ENCODE data around the gene TRIM72. TPM values are rescaled to one million over a fixed set of nuclear protein-coding genes. Genes with fewer than 3 reads are reported as not detected.

Gene TRIM72
- total and polyA plus RNA-seq, 2 donors (not counting 3 experiments of a cell fraction or from before 2014, with no cell fraction given) = not detected

GRCh38 chr16:31182391-31182790 lies 31.5 kb upstream of the TRIM72 start:
- peaks cover 36 to 39% of the 10 kb centered on the region in 2 experiments for H3K36me3 ChIP-seq (ENCODE audit: control insufficient read depth in 2 of 2, extremely low read depth in 1 of 2, insufficient read depth in 2 of 2, low read length in 2 of 2)
- no peaks in the 10 kb centered on the region for H3K9me1 ChIP-seq (replicated peaks; ENCODE audit: control insufficient read depth, extremely low read depth, insufficient read depth, low read length)
- H3K4me2 ChIP-seq (ENCODE audit: insufficient read depth, low read length) = peak overlapping the region; percentile 99
- H3K79me2 ChIP-seq (ENCODE audit: control insufficient read depth, insufficient read depth, low read length) = peaks cover 72% of the 10 kb centered on the region
- ChIA-PET CTCF (interaction anchor here (1.0 to 1.3 kb wide), 3 partner anchors 40 to 260 kb away, joined by 3 to 4 read pairs (median 4); partner anchors contain the start of gene ZNF843), POLR2A (interaction anchor here (0.7 to 1.4 kb wide), 2 partner anchors 10 to 240 kb away, joined by 3 to 5 read pairs; no protein-coding TSS in a partner anchor)
- TF ChIP-seq EZH2 (IDR thresholded peaks at IDR 0.05; ENCODE audit: borderline replicate concordance, low read depth, low read length, severe bottlenecking) (no peak), POLR2A (IDR thresholded peaks at IDR 0.05; ENCODE audit: low read depth, low read length) (no peak), FOS (IDR thresholded peaks at IDR 0.05; ENCODE audit: borderline replicate concordance, insufficient read depth, low read length) (no peak), JUN (IDR thresholded peaks at IDR 0.05; ENCODE audit: borderline replicate concordance, insufficient read depth, insufficient read length, low read depth) (no peak), GATA2 (IDR thresholded peaks at IDR 0.05; ENCODE audit: insufficient read depth, insufficient read length, low read depth, low read length) (no peak), POLR2AphosphoS5 (IDR thresholded peaks at IDR 0.05; ENCODE audit: insufficient read depth, low read depth, low read length) (no peak), MYC (IDR thresholded peaks at IDR 0.05; ENCODE audit: low read depth, low read length) (no peak)
- TF ChIP-seq, protein P1, sequence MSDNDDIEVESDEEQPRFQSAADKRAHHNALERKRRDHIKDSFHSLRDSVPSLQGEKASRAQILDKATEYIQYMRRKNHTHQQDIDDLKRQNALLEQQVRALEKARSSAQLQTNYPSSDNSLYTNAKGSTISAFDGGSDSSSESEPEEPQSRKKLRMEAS (IDR thresholded peaks at IDR 0.05; ENCODE audit: insufficient read depth, insufficient read length) = no peak
- TF ChIP-seq, protein P2, sequence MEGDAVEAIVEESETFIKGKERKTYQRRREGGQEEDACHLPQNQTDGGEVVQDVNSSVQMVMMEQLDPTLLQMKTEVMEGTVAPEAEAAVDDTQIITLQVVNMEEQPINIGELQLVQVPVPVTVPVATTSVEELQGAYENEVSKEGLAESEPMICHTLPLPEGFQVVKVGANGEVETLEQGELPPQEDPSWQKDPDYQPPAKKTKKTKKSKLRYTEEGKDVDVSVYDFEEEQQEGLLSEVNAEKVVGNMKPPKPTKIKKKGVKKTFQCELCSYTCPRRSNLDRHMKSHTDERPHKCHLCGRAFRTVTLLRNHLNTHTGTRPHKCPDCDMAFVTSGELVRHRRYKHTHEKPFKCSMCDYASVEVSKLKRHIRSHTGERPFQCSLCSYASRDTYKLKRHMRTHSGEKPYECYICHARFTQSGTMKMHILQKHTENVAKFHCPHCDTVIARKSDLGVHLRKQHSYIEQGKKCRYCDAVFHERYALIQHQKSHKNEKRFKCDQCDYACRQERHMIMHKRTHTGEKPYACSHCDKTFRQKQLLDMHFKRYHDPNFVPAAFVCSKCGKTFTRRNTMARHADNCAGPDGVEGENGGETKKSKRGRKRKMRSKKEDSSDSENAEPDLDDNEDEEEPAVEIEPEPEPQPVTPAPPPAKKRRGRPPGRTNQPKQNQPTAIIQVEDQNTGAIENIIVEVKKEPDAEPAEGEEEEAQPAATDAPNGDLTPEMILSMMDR (IDR thresholded peaks at IDR 0.05; ENCODE audit: extremely low read depth in 1 of 2, insufficient read depth in 1 of 2, low read depth in 1 of 2, low read length in 2 of 2) = no peak
- peaks cover 24% of the 10 kb centered on the region for H4K20me1 ChIP-seq (replicated peaks; ENCODE audit: control insufficient read depth, extremely low read depth, insufficient read depth, low read length)
- H3K4me3 ChIP-seq (replicated peaks in 1 of 3; ENCODE audit: insufficient read depth in 1 of 3, low read depth in 1 of 3, low read length in 3 of 3) = peak overlapping the region; percentile 77 to 100 (median 95)
- intact Hi-C loops (cut with micrococcal nuclease) (loop anchor here (5.0 kb wide), 1 partner anchor 275 kb away; the partner anchor contains the start of gene ARMC5), dilution Hi-C loops (cut with MboI; ENCODE audit: extremely low pct_ligation_motif_present, low sequenced_read_pairs) (no loop called here)
- H3K9me3 ChIP-seq (replicated peaks; ENCODE audit: control insufficient read depth, insufficient read depth, low read length) = no peaks in the 10 kb centered on the region
- H2AFZ ChIP-seq (ENCODE audit: low read depth, low read length) = no peak overlapping the region
- BruUV-seq (replicated peaks) = no TSS peak
- FAIRE-seq = peak; percentile 37
- no peak for DNase-seq (ENCODE audit: low read depth, low spot score)
- no peaks in the 10 kb centered on the region for H3K27me3 ChIP-seq (ENCODE audit: control insufficient read depth in 2 of 2, insufficient read depth in 2 of 2, low read length in 2 of 2)
- no peak overlapping the region for H3K27ac ChIP-seq (ENCODE audit: insufficient read depth, low read depth, low read length)
- H3K4me1 ChIP-seq (ENCODE audit: control insufficient read depth, extremely low read depth, insufficient read depth, low read length) = peaks cover 22% of the 10 kb centered on the region
- H3K9ac ChIP-seq (replicated peaks; ENCODE audit: extremely low read depth, insufficient read depth, low read length) = peak overlapping the region; percentile 36

Measured in endothelial cell of umbilical vein (primary cell).